ENCODE measurements around the gene IFI27L2.
"Not testable (repeated sequence)": the region's sequence is repeated elsewhere in the genome, so short reads cannot be mapped to it uniquely, and the experiment has no call there.

Gene IFI27L2

GRCh38 chr14:94129111-94129757, at the start of gene IFI27L2:
TSS of gene IFI27L2 (minus strand) at chr14:94129604. CDS start at chr14:94129564, 40 bp downstream.
- FAIRE-seq (no peak), DNase-seq (ENCODE audit: low spot score) (peak; percentile 9)

GRCh38 chr14:94177806-94178205, 48.4 kb upstream of the IFI27L2 start:
- FAIRE-seq (no peak), DNase-seq (ENCODE audit: low spot score) (no peak)

GRCh38 chr14:94176808-94177207, 47.4 kb upstream of the IFI27L2 start:
- DNase-seq (ENCODE audit: low spot score) (no peak), FAIRE-seq (no peak)

- FAIRE-seq (no peak), DNase-seq (ENCODE audit: low spot score) (no peak)
Observed at GRCh38 chr14:94175747-94176146, 46.3 kb upstream of the IFI27L2 start.

- DNase-seq (ENCODE audit: low spot score), result no peak
- FAIRE-seq, result no peak
Observed at GRCh38 chr14:94175011-94175745, 45.8 kb upstream of the IFI27L2 start.

- DNase-seq (ENCODE audit: low spot score) (no peak), FAIRE-seq (no peak)
Observed at GRCh38 chr14:94174604-94175010, 45.2 kb upstream of the IFI27L2 start.

- peak; percentile 58 for DNase-seq (ENCODE audit: low spot score)
- no peak for FAIRE-seq
Observed at GRCh38 chr14:94173885-94174603, 44.6 kb upstream of the IFI27L2 start, which contains the start of gene PPP4R4. TSS of gene PPP4R4 (plus strand) at chr14:94174322. CDS start at chr14:94174466, 144 bp downstream.

- FAIRE-seq, result no peak
- no peak for DNase-seq (ENCODE audit: low spot score)
Observed at GRCh38 chr14:94173471-94173884, 44.1 kb upstream of the IFI27L2 start.

GRCh38 chr14:94172545-94172944, 43.1 kb upstream of the IFI27L2 start:
- no peak for FAIRE-seq

GRCh38 chr14:94171208-94171607, 41.8 kb upstream of the IFI27L2 start:
- FAIRE-seq (no peak), DNase-seq (ENCODE audit: low spot score) (no peak)

More at GRCh38 chr14:94172545-94172944, 43.1 kb upstream of the IFI27L2 start:
- no peak for DNase-seq (ENCODE audit: low spot score)

- no peak for FAIRE-seq
- DNase-seq (ENCODE audit: low spot score), result no peak
Observed at GRCh38 chr14:94170136-94170535, 40.7 kb upstream of the IFI27L2 start.

GRCh38 chr14:94165744-94166143, 36.3 kb upstream of the IFI27L2 start:
- DNase-seq (ENCODE audit: low spot score), result no peak
- FAIRE-seq, result no peak

- FAIRE-seq, result no peak
- no peak for DNase-seq (ENCODE audit: low spot score)
Observed at GRCh38 chr14:94164685-94165431, 35.5 kb upstream of the IFI27L2 start.

GRCh38 chr14:94163796-94164195, 34.4 kb upstream of the IFI27L2 start:
- no peak for DNase-seq (ENCODE audit: low spot score)
- FAIRE-seq, result no peak

- no peak for FAIRE-seq
- DNase-seq (ENCODE audit: low spot score), result no peak
Observed at GRCh38 chr14:94162466-94162865, 33.1 kb upstream of the IFI27L2 start.

- FAIRE-seq (no peak), DNase-seq (ENCODE audit: low spot score) (no peak)
Observed at GRCh38 chr14:94161981-94162380, 32.6 kb upstream of the IFI27L2 start.

- DNase-seq (ENCODE audit: low spot score), result no peak
- FAIRE-seq, result no peak
Observed at GRCh38 chr14:94161058-94161457, 31.7 kb upstream of the IFI27L2 start.

GRCh38 chr14:94158239-94158883, 29.0 kb upstream of the IFI27L2 start:
- FAIRE-seq (no peak), DNase-seq (ENCODE audit: low spot score) (no peak)

GRCh38 chr14:94157197-94157596, 27.8 kb upstream of the IFI27L2 start:
- FAIRE-seq (no peak), DNase-seq (ENCODE audit: low spot score) (no peak)

- not testable (repeated sequence) for FAIRE-seq; DNase-seq (ENCODE audit: low spot score)
Observed at GRCh38 chr14:94156143-94156542, 26.7 kb upstream of the IFI27L2 start.
